GM10847 (cell line): ENCODE data around the gene CDC42EP3.
A peak's percentile ranks its signal among the peaks of the same experiment; 100 is the strongest.

Experiments
- POLR2A ChIP-seq: IDR thresholded peaks from 2 replicates; pipeline ENCODE4 v1.6.1; 2011; ENCODE audit not compliant: insufficient read length; ENCODE audit errors: extremely low read depth

CDC42EP3 gene

DNA sequence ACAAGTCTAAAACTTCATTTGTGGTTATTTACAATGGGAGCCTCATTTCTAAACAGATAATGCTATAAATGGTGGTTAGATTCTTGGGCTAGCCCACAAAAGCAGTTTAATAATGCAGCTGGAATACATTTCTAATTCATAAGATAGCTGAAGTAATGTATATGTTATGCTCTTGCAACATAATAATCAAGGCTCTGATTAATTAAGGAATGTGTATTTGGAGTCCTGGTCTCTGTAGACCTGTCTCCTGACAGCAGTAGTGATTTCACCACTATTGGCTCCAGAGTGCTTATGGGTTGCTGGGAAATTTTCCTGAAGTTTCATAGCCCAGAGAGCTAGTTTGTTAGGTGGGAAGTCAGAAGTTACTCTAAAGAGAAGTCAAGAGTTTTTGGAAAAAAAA, 21.3 kb upstream of the CDC42EP3 start:
- no peak for TF ChIP-seq POLR2A

DNA sequence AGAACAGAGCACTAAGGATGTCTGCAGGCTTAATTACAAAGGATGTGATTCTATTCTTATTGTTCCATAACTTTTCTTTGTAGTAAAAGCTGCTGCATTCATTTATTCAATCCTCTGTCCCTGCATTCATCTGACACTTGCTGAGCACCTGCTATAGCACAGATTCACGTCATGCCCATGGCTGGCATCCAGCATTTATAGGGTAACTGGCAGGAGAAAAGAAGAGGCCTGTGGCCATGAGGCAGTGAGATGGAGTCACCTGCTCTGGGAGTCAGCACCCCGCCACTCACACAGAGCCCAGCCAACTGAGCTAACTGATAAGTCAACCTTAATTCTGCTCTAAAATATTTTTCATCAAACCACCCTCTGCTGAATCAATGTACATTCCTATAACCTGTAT, 18.3 kb upstream of the CDC42EP3 start:
- no peak for TF ChIP-seq POLR2A

DNA sequence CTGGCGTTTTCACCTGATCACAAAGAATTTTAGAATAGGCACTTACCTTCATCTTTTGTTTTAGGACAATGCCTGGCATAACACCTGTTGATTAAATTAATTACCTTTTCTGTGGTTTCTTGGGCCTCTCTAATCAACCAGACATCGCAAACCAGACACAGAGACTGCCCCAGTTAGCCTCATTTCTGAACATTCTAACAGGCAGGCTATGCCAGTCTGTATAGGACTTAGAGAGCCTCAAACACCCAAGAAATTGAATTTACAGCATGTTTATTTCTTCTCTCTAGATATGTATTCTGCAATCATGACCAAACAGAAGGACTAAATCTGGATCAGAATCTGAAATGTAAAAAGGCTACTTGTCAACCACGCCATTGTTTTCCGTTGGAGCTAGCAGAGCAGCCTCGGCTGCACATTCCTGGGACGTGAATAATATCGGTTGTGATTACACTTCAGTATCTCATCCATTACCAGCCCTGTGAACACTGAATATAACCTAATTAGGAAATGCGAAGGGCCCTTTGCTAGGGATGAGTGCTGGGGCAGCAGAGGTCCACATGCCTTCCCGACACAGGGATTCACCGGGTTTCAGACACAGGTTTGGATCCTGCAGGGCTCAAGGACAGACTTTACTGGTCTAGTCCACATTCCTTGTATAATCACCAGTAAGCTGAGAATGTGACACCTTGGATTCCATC, 17.5 kb upstream of the CDC42EP3 start:
- TF ChIP-seq POLR2A, result no peak

DNA sequence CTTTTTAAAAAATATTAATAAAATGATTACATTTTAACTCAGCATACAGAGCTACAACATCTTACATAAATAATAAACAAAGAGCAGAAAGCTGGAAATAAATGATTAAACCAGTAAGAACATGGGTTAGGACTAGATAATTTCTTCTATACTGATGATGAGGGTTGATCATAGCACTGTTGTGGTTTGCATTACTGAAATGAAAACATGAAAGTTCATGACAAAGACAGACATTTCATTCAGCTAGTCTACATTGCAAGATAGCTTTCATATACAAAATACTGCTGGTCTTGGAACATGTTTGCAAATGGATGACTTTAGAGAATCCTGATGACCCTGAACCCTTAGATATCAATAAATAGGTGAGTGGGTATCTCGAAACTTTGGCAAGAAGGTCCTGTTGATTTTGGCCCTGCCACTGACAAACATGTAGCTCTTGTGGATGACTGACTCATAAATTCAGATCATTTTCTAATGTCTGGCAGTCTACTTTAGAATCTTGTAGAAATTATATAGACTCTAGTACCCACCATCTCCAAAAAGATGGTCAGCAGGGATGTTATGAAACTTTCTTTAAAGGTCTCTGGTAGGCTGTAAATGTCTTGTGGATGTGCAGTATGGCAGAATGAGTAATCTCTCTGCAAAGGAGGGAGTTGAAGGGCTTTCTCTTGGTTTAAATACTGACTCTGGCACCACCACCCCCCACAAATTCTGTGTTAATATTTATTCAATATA, 15.5 kb upstream of the CDC42EP3 start:
- TF ChIP-seq POLR2A, result no peak

DNA sequence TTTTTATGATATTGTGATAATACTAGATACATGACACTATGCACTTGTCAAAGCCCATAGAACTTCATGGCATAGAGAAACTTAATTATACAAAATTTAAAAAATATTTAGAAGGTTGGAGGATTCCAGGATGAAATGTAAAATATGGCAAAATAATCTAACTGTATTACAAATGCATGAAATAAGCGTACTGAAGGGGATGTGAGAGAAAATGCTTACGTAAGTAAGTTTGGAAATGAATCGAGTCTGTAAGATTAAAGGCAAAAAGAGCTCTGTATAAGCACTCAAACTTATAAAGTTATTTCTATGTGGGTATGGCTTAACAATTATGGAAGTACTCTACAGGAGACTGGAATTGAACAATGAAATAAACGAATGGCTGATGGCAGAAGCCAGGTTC, 13.4 kb upstream of the CDC42EP3 start:
- no peak for TF ChIP-seq POLR2A

DNA sequence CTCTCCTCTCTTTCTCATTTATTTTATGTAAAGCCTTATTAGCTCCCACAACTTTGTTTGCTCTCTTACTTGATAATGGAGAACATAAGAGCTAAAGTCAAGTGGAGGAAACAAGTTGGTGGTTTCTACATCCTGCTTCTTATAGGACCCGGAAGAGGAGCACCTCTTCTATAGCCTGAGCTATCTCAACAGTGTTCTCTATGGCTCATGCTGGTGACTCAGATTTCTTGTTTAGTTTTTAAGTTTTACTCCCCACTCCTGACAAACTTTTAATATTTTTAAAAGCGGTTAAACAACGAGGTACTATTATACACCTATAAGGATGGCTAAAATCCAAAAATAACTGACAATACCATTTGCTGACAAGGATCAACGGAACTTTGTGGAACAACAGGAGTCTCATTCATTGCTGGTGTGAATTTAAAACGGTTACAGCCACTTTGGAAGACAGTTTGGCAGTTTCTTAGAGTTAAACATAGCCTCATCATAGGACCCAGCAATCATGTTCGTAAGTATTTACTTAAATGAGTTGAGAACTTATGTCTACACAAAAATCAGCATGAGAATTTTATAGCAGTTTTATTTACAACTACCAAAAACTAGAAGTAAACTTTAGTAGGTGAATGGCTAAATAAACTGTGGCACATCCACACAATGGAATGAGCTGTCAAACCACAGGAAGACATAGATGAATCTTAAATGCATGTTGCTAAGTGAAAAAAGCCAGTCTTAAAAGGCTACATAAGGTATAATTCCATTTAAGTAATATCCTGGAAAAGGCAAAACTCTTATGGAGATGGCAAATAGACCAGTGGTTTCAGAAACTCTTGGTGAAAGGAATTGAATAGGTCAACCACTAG, 12.7 kb upstream of the CDC42EP3 start:
- no peak for TF ChIP-seq POLR2A

DNA sequence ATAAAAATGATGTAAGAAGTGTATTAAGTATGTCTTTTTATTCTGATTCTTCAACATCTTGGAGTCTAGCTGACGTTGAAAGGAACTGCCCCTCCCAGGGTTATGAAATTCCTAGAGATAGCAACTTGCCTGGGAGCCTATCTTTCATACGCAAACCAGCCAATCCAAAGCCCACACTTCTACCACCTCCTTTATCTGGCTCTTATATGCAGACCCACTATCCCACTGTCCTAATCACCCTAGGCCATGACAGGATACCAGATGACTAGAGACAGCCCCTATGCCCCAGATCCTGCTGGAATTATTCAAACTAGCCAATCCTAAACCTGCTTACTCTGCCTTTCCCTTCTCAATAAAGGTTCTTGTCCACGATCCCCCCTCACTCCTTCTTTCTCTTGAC, 11.8 kb upstream of the CDC42EP3 start:
- TF ChIP-seq POLR2A, result no peak

DNA sequence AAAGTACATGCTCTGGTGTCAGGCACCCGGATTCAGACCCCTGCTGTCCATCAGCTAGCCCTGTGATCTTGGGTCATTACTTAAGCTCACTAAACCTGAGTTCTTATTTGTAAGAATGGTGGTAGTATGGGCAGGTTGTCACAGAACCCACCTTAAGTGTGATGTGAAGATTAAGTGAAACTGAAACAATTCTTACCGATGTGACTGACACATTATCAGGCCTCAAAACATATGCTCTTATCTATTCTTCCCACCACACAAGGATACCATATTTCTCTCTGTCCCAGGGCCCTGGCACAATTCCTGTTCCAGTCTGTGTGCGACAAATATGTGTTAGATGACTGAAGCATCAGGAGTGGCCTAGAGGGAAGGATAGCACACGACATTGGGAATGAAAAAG, 11.0 kb upstream of the CDC42EP3 start:
- no peak for TF ChIP-seq POLR2A

DNA sequence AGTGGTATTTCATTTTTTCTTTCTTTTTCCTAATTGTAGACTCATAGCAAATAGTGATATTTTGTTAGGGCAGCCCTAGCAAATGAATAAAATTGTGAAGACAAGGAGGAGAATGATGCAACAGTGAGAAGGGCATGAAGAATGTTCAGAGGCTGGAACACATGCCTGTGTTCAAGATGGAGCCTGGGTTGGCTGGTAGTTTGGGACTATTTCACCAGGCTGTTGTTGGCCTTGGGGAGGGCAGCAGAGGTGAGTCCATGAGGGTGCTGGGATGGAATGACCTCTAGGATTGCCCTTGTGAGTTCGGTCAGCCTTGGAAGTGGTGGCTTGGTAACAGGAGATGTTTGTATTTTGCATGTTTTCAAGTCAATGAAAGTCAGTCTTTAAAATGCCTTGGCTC, 10.1 kb upstream of the CDC42EP3 start:
- no peak for TF ChIP-seq POLR2A

DNA sequence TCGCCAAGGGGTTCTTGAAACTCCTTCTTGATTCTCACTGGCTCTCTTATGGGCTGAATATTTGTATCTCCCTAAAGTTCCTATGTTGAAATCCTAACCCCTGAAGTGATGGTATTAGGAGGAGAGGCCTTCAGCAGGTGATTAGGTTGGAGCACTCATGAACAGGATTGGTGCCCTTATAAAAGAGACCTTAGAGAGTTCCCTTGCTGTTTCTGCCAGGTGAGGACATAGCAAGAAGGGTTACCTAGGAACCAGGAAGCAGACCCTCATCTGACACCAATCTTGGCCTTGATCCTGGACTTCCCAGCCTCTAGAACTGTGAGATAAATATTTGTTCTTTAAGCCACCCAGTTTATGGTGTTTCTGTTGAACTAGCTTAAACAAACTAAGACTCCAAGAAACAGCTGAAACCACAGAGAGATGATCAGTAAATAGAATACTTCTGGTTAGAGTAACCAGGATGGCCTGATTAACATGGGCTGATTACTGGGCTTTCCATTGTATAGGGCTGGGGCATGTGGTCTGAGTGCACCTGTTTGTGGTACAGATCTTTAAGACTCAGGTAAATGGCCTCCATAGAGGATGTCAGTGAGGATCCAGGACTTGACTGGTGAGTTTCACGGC, 7.7 kb upstream of the CDC42EP3 start:
- no peak for TF ChIP-seq POLR2A

DNA sequence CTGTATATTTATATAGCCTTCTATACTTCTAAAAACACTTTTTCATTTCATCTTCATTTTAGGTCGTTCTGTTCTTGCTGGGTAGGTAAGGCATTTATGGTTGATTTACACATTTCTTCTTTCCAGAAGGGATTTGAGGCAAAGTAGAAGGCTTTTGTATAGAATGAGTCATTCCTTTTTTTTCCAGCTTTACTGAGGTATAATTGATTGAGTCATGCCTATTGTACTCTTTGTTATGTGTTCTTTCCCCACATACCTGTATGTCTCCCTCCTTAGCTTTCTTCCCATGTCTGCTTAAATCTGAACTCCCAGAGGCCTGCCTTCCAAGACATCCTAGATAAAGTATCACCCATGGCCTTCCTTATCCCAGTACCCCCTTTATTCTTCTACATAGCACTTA, 4.8 kb upstream of the CDC42EP3 start:
- TF ChIP-seq POLR2A, result no peak

DNA sequence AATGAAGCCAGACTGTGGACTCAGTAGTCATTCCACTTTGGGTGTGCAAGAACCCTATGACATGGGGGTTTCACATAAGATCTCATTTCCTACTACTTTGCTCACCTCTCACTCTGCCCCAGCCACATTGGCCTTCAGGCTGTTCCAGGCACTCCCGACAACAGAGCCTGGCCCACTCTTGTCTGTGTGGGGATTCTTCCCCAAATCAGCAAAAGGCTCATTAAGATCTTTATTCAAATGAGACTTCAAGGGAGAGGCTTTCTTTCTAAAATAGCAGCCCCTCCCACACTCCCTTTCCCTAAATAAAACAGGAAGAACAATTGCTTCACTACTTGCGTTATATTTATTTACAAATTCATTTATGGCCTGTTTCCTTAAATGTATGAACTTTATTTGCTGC, 3.5 kb upstream of the CDC42EP3 start:
- no peak for TF ChIP-seq POLR2A

DNA sequence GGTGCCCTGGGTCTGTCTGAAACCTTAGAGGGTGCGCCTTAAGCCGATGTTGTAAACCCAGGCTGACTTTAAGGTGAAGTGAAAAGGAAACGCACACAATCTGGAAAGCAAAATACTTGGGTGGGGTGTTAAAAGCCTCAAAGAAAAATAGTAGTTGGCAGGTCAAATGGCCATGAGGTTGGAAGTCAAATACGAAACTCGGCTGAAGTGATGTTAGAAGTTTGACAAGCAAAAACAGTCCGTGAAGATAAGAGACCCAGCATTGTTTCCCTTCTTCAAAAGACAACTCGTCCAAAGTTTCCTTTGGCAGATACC, 1.4 kb upstream of the CDC42EP3 start:
- no peak for TF ChIP-seq POLR2A

DNA sequence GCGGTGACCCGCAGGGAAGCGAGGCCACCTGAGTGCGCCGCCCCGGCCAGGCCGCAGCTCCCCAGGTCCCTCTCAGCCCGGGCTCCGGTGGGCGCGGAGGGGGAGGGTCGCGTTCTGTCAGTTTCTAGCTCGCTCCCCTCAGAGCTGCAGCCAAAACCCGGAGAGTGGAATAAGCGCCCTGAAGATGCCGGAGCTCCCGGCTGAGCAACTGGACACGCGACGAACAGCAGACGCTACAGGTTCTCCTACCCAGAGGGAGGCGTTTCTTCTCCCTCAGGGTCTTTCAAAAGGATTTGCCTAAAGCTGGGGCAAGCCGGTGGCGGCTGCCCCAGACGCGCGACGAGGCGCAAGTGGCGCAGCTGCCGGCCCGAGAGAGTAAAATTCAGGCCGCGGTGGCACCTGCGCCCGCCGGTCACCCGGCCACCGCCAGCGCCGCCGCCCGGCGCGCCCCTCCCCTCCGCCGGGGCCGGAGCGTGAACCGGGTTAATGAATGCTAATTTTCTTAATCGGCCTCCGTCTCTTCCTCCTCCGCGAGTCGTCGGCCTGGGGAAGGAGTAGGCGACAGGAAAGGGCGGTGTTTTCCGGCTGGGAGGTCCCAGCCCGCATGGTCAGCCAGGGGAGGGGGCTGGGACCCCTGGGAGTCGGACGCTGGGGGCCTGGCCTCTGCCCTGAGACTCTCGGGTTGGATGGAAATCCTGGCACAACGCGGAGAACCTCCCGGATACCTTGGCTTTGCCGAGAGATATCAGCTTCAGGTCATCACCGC, 845 bp upstream of the CDC42EP3 start:
- peak; percentile 2 for TF ChIP-seq POLR2A

DNA sequence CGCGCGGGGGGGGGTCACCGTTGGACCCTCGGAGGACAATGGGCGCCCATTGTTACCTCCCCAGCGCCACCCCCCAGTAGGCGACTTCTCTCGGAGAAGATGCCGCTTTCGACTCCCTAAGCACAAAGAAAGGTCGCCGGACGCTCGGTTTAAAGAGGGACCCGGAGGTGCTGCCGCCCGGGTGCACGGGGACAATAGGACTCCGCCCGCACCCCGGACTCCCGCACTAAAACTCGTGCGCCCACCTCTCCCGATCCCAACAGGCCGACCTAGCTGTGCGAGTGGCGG, 318 bp upstream of the CDC42EP3 start:
- no peak for TF ChIP-seq POLR2A
